Measurements from ENCODE around the gene GALE. TPM values are rescaled to one million over a fixed set of nuclear protein-coding genes. Genes with fewer than 3 reads are reported as not detected.

The GALE gene
- total and polyA plus RNA-seq, 2 of the 13 experiments (the other 11 are each of a cell fraction or from before 2014, with no cell fraction given): 85.2 to 88.4 TPM

DNA sequence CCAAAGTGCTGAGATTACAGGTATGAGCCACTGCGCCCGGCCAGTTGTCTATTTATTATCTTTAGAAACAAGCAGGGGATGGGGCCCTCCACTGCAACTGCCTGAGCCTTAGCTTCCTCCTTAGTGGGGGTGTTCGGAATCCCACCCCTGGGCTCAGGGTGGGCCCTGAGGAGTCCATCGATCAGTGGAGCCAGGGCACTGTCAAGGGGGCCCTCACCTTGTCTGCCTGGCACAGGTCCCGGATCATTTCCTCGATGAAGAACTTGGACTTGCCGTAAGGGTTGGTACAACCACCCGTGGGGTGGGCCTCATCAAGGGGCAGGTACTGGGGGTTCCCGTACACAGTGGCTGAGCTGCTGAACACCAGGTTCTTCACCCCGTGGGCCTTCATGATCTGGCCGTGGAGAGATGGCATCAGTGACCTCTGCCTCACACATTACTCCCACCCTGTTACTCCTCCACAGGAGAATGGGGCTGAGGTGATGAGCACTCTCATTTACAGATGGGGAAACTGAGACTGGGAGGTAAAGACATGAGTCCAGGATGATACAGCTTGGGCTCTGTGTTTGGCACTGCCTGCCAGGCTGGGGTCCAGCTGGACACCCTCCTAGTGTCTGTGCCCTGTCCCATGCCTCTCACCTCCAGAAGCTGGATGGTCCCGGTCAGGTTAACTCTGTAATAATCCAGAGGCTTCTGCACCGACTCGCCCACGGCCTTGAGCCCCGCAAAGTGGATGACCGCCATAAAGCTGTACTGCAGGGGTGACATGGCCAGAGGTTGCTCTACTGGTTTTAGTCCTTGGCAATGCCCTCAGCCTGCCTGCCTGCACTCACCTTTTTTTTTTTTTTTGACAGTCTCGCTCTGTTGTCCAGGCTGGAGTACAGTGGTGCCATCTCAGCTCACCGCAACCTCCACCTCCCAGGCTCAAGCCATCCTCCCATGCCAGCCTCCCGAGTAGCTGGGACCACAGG lies 2.8 kb downstream of the GALE start (continued):
- TF ChIP-seq ZNF460 (CRISPR knock-in tag; IDR thresholded peaks at IDR 0.05; ENCODE audit: borderline replicate concordance) (no peak), TBL1XR1 (IDR thresholded peaks at IDR 0.05; ENCODE audit: borderline replicate concordance, low read length, partially characterized antibody) (no peak), RBM22 (optimal IDR thresholded peaks at IDR 0.05; ENCODE audit: low read length) (peak; percentile 80), RXRB (CRISPR knock-in tag; IDR thresholded peaks at IDR 0.05; ENCODE audit: borderline replicate concordance) (no peak), RORA (CRISPR knock-in tag; IDR thresholded peaks at IDR 0.05) (no peak), EHMT2 (IDR thresholded peaks at IDR 0.05; ENCODE audit: borderline replicate concordance, low read depth, low read length) (no peak), ATF7 (IDR thresholded peaks at IDR 0.05) (no peak), ATF7 (CRISPR knock-in tag; IDR thresholded peaks at IDR 0.05) (no peak), HNRNPL (IDR thresholded peaks at IDR 0.05; ENCODE audit: low read depth, low read length) (0 out of 2 replicates have a peak, but pooled peaks have one; percentile 18), POLR2AphosphoS5 (IDR thresholded peaks at IDR 0.05; ENCODE audit: low read depth, low read length) (peak; percentile 4)
- TF ChIP-seq, protein P1, sequence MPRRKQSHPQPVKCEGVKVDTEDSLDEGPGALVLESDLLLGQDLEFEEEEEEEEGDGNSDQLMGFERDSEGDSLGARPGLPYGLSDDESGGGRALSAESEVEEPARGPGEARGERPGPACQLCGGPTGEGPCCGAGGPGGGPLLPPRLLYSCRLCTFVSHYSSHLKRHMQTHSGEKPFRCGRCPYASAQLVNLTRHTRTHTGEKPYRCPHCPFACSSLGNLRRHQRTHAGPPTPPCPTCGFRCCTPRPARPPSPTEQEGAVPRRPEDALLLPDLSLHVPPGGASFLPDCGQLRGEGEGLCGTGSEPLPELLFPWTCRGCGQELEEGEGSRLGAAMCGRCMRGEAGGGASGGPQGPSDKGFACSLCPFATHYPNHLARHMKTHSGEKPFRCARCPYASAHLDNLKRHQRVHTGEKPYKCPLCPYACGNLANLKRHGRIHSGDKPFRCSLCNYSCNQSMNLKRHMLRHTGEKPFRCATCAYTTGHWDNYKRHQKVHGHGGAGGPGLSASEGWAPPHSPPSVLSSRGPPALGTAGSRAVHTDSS (CRISPR knock-in tag; conservative IDR thresholded peaks at IDR 0.05): no peak
